NCI-H2196 (cell line): ENCODE measurements around the gene TNRC6B.
"Not testable (repeated sequence)": the region's sequence is repeated elsewhere in the genome, so short reads cannot be mapped to it uniquely, and the experiment has no call there.

Source experiments
- DNase-seq: peaks from one replicate; lab custom pipeline; 2025; ENCODE audit not compliant: unreplicated experiment; lab: John Stamatoyannopoulos, UW

TNRC6B gene

DNA sequence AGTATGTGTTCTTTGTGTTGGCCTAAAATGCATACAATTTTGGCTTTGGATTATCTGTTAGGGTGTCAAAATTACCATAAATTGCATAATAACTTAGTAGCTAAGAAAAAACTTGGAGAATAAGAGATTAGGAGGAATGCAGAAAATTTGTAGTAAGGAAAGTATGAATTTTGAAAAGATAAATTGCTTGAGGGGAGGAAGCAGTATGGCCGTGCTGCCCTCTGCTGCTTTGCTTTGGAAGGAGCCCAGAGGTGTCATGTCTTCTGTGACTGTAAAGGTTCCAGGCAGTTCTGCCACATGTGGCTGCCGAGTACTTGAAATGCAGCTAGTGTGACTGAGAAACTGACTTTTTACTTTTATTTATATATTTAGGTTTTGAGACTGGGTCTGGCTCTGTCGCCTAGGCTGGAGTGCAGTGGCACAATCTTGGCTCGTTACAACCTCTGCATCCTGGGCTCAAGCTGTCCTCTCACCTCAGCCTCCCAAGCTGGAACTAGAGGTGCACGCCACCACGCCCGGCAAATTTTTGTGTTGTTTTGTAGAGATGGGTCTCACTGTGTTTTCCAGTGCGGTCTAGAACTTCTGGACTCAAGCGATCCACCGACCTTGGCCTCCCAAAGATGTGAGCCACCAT, 170.4 kb downstream of the TNRC6B start:
- DNase-seq, result peak; percentile 47

DNA sequence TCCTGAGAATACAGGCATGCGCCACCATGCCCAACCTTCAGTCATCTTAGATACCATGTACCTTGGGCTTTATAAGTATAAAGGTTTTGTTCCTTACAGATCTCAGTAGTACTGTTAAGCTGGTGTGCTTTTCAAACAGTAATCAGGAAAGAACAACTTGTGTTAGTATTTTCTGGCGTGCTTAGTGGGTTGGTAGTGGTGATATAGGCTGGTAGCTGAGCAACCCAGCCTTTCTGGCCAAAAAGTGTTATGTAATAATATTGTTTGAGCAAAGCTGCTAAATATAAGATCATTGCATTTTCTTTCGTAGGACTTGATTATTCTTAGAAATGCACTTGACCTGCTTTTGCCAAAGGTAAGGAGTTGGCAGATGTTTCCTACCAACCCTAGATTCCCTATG, 175.0 kb downstream of the TNRC6B start:
- DNase-seq, result no peak

DNA sequence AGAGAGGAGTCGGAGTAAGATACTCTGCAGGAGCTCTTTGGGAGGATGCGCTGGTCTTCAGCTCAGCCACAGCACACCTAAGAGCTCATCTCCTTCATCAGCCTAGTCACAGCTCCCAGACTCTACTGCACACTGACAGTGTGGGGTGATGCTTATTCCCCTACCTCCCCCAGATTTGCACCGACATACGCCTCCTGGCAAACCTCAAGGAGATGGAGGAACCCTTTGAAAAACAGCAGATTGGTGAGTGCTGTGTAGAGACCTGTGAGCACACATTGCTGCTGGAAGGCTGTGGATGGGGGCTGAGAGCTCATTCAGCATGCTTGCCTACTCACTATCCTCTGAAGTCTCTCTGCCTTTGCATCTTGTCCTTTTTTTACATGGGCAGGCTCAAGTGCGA, 183.4 kb downstream of the TNRC6B start:
- no peak for DNase-seq

DNA sequence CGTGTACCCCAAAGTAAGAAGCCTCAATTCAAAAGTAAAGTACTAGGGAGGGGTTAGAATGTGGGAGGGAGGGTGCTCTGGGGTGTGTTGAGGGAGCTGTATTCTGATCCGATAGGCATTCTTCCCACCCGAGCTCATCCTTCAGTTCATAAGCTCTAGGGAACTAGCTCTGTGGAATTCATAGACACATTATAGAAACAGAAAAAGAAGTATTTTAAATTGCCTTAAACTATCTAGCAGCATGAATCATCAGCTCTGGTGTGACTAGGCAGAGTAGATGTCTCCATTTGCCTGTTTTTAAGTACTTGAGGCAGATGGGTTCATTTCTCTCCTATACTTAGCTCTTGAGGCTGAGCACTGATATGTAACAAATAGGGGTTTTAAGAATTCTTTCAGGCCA, 185.3 kb downstream of the TNRC6B start:
- DNase-seq, result no peak

- no peak for DNase-seq
These were observed 186.7 kb downstream of the TNRC6B start for GRCh38 chr22:40364431-40364830.

DNA sequence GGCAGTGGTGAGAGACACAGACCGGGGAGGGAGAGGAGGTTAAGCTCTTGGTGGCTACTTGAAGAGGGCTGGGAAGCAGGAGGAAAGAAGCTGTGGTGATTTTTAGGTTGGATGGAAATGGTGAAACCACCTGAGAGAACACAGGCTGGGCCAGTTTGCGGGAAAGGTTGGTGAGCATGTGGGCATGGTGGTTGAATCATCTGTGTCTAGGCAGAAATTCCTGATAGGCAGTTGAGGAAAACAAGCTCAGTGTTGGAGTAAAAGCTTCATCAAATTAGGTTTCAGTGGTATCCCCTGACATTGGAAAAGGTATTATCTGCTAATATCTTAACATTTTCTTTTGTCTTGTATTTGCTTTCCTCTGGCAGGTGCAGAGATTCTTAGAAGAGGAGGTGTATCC, 188.3 kb downstream of the TNRC6B start:
- no peak for DNase-seq

DNA sequence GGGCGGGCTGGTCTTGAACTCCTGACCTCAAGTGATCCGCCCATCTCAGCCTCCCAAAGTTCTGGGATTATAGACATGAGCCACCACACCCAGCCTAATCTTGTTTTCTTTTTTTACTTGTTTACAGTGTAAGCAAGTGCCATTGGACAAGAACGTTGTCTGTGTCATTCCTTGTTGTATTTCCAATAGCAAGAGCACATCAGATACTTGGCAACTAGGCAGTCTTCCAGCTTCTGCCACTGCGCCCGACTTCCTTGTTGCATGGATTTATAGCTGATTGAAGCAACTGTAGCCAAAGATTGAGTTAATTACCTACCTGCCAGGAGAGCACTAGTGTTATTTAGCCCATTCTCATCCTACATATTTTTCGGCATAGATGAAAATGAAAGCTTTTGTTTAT, 189.6 kb downstream of the TNRC6B start:
- DNase-seq, result no peak

DNA sequence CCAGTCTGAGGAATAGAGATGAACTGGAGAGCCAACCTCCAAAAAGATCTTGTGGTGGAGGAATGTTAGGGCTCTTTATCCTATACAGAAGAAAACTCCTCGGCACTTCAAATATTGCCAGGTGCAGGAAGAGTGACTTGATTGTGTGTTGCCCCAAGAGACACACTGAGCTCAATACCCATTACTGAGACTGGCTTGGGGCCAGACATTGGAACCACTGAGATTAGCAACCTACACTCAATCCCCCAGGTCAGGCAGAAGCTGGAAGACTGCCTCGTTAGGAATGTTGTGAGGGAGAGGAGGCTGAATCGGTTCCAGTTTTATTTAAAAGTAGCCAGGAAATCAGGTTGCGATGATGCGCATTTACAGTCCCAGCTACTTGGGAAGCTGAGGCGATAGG, 190.3 kb downstream of the TNRC6B start:
- DNase-seq, result no peak

- no peak for DNase-seq
These were observed 191.1 kb downstream of the TNRC6B start for GRCh38 chr22:40368836-40369235.

DNA sequence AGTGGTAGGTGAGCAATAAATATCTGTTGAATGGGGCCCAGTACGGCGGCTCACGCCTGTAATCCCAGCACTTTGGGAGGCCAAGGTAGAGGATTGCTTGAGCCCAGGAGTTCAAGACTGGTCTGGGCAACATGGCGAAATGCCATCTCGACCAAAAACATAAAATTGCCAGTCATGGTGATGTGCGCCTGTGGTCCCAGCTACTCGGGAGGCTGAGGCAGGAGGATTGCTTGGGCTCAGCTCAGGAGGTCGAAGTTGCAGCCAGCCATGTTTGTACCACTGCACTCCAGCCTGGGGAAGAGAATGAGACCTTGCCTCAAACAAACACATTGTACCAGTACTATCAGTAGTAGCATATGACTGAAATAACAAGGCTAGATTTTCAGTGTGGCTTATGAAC, 196.8 kb downstream of the TNRC6B start:
- DNase-seq, result no peak

GRCh38 chr22:40376149-40376548, 198.4 kb downstream of the TNRC6B start:
- DNase-seq, result no peak

- DNase-seq, result no peak
These were observed 200.2 kb downstream of the TNRC6B start for GRCh38 chr22:40377931-40378330.

DNA sequence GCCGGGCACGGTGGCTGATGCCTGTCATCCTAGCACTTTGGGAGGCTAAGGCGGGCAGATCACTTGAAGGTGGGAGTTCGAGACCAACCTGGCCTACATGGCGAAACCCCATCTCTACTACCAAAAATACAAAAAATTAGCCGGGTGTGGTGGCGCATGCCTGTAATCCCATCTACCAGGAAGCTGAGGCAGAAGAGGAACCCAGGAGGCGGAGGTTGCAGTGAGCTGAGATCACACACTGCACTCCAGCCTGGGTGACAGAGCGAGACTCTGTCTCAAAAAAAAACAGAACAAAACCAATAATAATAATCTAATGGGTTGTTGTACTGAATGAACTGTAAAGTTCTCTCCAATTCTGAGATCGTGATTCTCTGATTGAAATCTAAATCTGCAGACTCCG, 200.7 kb downstream of the TNRC6B start:
- not testable (repeated sequence) for DNase-seq

DNA sequence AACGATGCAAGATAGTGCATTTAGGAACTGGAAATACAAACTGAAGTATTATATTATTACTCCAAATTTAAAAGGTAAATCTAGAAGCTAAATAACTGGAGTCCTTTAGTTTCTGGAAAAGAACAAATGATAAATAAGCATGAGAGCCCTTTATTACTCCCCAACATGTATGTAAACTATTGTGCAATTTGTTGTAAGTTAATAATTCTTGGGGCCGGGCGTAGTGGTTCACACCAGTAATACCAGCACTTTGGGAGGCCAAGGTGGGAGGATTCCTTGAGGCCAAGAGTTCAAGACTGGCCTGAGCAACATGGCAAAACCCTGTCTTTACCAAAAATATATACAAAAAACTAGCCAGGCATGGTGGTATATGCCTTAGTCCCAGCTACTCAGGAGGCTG, 203.7 kb downstream of the TNRC6B start:
- DNase-seq, result no peak

- DNase-seq, result no peak
These were observed 206.2 kb downstream of the TNRC6B start for GRCh38 chr22:40383905-40384304.

DNA sequence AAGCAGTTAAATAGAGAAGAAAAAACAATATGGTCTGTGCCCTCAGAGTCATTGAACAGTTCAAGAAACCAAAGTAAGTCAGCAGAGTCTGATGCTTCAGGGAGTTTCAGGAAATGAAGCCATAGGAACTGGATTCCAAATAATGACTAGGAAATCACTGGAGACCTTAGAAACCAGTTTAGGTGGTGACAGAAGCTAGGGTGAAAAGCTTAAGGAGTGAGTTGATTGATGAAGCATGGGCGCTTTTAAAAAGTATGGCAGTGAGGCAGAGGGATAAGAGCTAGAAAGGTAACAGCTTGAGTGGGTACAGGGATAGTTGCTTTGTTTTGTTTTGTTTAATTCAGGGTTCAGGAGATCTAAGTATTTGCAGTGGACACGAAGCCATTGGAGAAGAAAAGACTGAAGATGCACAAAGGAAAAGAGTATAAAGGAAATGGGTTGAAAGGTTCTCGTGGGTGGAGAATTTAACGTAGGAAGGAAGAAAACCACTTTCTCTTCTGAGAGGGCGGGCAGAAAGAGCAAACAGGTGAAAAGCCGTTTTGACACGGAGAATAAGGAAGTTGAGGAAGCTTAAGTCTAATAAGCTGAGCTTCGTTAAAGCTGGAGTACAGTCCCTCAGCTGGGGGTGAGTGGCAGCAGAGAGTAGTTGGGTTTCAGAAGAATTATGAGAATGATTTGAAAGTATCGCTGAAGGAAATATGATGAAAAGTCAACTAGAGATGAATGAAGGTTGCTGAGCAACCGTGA, 207.5 kb downstream of the TNRC6B start:
- DNase-seq, result no peak
